Anterior cingulate cortex (tissue), 58 donors: ENCODE measurements around the gene VSTM2L.

Experiments used
- DNase-seq, 58 donors: peaks; one replicate each; lab custom pipeline; 2025; lab: John Stamatoyannopoulos, UW

Gene VSTM2L

DNA sequence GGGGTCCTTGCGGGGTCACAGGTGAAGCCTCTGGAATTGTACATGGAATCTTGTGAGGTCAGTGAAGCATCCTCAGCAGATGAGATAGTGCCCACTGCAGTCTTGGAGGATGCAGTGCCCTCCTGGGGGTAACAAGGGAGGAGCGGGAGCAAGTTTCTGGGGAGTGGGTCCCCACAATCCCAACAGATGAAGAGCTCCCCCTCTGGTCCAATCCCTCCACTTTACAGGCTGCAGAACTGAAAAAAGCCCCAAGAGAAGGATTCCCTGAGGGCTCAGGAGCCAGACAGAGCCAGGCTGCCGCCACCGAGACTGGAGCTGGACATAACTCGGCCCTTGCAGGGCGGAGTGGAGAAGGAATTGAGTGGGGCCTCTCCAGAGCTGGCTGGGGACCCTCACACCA, 77.9 kb downstream of the VSTM2L start:
- DNase-seq, result no peak

DNA sequence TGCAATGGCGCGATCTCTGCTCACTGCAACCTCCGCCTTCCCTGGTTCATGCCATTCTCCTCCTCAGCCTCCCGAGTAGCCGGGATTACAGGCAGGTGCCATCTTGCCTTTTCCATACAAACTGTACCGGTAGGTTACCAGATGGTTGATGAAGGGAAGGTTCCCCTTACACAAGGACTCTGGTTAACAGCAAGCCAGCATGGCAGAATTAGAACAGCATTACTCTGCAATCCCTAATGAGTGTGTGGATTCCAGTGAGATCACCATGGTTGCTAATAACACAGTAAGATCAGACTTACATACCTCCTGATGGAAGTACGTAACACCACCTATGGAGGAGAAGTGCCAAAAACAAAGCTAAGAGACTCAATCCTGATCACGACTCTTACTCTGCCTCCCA, 78.6 kb downstream of the VSTM2L start:
- DNase-seq, result no peak

DNA sequence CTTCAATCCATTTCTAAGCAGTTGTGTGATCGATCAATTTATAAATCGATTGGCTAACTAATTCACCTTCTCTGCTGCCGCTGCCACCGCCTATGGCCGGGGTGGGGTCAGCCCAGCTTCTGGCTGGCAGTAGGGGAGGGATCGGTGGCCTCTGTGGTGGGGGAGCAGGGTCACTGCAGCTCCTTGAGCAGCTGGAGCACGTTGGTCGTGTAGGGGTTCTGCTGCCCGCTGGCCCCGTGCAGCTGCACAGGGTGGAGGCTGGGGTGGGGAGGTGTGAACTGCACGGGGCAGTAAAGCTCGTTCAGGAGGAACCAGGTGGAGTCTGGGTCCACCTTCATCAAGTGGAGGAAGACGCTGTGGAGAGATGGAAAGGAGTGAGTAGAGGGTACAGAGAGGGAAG, 80.4 kb downstream of the VSTM2L start:
- DNase-seq, result no peak

DNA sequence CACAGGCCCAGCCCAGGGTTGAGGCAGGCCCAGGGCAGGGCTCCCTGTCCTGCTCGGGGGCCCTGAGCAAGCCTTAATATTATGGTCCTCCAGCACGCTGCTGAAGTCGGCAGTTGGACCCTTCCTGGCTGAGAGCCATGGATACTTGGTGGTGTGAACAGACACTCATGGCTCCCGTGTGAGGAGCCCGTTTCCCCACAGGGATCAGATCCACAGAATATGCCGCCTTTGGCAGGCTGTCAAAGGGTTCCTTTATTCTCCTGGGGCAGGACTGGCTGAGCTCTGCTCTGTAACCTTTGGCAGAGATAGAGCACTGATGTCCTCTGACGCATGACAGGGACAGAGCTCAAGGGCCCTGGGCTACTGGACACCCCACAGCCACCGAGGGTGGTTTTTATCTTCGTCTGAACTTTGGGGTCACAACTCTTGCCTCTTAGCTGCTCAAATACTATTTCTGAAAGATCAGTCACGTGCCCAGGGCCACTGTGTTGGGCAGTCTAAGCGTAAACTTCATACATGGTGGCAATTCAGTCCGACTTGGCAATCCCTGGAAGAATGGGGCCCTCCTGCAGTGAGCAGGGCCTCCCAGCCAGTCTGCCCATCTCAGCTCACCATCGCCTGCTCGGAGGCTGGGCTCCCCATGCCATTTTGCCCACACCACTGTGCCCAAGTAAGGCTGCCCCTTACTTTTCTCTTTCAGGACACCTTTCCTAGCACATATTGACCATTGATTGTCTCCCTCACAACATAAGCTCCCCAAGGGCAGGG, 81.3 kb downstream of the VSTM2L start:
- DNase-seq, result peak in 22 of 58 donors; percentile 6 to 79 (median 34)

DNA sequence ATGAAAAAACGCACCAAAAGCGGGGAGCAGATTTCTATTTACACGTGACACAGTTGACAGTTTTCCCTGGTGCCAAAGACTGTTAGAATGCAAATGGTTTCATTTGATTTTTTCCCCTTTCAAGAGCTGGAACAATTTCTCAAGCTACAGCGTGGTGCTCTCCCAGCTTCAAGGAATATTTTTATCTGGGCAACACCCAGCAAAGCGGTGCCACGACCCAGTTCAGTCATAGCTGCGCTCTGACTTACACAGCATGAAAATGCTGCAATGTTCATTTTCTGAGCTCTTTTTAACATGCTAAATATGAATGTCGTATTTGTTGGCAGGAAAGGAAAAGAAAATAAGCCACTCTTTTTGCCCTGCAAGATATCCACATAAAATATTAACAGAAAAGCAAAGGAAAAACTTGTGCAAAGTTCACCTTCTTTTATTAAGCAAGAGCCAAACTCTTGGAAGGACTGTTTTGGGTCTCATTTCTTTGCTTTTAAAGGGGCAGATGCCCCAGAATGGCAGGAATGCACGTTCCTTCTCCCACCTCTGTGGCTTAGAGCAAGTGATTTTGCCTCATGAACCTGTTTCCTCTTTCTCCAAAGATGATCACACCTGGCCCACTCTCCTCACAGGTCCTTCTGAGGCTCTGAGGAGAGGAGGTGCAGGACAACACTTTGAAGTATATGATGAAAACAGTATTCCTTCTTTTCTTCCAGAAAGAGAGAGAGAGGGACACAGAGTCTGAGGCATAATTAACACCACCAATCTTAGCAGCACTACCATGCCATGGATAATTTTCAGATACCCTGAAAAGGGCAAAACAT, 83.3 kb downstream of the VSTM2L start:
- peak in 4 of 58 donors; percentile 22 to 48 (median 25) for DNase-seq

DNA sequence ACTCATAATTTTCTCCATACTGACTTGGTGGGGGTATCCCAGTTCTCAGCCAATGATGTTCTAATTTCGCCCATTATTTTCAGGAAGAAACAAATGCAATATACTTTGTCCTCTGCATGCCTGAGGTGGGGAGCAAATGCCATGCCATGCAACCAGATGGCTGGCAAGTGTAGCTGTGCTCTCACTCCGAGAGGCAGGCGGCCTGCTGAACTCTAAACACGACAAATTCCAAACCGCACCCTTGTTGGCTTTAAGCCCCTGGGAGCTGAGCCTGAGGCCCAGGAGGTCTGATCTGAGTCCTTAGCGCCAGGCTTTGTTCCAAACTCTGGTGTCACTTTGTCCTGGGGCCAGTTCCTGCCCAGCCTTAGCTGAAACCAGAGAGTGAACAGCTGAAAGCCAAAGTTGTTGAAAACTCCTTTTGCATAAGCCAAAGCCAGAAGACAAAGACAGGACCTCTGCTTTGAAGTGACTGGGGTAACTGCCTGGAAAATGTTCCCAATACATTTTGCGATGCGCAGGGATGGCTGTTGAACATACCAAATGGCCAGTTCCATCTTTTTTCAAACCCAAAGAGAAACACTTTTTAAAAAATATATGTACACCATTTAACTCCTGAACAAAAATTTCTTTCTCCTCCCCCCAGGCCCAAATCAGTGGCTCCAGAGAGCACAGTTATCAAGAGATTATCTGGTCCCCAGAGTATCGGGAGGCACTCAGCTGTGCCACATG, 84.1 kb downstream of the VSTM2L start:
- DNase-seq, result peak in 24 of 58 donors; percentile 16 to 72 (median 41)

DNA sequence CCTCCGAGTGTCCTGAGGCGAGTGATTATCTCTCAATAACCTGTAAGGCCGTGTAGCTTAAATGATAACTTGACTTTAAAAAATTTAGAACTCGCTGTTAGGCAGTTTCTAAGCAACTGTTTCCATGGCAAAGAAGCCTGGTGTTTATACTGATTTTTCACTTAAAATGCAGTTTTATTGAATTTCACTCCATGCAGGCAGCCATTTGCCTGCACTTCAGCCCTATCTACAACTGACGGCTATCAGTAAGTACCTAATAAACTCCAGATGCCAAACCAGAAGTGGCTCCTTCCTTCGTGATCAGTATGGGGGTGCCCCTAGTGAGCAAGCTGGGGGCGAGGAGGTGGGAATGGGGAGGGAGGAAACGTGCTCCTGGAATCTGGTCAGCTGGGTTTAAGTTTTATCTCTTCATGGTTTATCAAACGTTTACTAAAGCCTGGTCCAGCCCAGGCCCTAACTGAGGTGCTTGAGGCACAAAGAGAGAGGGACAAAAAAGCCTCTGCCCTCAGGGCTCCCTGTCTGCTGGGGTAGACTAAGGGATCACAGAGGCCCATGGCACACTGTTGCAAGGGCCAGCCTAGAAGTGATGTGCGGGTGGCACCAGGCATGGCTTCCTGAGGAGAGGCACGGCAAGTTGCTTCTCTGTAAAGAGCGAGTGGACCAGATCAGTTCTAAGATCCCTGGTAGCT, 84.8 kb downstream of the VSTM2L start:
- DNase-seq, result no peak

DNA sequence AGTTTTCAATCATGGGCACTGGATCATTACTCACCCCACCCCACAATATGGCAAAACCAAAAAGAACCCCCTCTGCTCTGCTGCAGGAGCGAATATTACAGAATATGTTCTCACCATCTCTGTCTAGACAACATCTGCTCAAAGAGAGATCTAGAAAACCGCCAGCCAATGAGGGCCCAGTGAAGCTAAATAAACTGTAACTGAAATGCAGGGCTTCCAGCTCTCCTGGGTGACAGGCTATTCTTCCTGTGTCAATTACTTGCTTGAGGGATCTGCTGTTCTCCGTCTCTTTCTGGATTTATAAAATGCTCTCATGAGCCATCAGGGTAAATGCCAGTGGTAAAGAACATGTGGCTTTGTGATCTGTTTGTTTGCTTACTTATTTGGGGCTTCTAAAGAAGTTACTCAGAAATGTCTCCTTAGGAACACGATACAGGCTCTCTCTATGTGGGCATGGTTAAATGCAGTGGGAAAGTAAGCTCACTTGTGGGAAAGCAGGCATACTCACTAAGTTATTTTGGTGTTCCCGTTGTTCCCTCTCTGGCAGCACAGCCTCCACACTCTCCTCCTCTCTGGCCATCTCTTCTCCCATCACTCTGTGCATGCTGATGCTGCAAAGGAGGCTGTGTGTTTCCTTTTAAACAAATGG, 85.5 kb downstream of the VSTM2L start:
- DNase-seq, result peak in 16 of 58 donors; percentile 13 to 66 (median 30)

DNA sequence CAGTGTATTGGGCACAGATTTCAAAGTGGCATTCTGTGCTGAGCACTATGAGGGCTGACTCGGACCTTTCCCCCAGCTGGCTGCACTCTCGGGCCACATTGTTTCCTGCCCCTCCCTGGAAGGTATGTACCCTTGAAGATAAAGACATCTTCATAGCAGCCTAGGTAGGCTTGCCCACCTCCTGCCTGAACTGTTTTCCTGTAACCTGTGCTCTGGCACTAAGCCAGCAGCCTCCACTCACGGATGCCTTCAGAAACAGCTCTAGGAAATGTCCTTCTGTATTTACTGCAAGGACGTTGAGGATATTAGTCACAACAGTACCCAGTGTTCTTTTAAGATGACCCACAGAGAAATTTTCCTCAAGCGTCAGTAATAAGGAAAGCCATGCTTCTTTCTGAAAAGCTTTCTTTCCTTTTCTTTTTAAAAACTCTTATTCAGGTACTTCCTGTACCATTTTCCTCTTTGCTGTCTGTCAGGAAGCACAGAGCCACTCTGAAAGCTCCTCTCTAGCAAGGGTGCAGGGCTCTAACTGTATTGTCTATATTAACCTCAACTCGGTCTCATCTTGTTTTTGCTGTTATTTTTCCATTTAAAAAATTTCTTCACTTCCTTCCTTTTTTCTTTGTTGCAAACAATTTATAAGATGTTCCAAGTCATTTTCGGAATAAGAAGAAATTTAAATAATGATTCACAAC, 86.8 kb downstream of the VSTM2L start:
- no peak for DNase-seq

DNA sequence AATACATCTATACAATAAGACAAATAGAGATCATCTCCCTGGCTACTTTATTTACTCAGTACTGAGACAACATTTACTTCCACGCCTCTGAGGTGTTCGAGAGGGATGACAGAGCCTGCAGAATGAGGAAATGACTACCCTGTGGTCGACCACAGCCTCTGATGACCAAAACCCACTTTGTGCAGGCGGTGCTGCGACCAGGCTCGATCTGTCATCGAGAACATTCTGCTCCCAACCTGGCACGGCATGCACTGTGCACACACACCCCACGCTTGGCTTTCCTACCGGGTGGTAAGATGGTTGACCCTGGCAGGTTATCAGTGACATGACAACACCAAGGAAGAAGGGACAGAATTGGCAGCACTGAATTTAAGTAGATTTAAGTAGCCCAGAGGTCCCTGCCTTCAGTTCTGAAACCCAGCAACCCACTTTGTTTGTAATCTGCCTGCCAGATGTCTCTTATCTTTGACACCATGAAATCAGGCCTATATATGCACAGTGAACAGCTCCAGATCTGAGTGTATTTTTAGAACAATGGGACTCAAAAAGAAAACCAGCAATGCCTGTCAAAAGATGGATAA, 87.7 kb downstream of the VSTM2L start:
- peak in 2 of 58 donors; percentile 19 to 43 for DNase-seq

DNA sequence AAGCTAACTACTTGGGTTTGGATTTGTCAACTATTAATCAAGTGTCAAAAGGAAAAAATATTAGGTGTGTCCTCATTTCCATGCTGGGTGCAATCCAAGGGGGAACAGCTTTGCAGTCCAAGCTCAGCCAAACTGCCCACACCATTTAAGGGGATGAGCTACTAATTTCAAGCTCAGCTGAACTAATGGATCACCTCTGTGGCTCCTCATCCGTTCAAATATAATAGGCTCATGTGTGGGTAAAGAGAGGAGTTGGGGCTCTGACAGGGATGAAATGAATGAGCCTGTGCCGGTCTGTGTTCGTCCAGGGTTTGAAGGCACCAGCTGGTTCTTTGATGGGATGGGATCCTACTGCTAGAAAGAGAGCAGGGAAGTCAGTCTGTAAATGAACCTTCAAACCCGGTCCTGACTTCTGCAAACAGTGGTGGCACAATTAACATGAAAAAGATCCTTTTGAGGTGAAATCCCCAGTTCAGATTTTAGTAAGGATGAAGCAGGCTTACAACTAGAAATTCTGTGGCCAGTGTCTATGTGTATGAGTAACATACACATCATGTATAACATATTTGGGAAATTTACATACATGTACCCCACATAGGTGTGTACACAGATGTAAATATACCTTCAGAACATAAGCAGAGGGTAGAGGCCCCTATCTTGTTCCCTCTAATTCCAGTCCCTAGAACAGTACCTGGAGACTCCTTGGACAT, 88.4 kb downstream of the VSTM2L start:
- no peak for DNase-seq

DNA sequence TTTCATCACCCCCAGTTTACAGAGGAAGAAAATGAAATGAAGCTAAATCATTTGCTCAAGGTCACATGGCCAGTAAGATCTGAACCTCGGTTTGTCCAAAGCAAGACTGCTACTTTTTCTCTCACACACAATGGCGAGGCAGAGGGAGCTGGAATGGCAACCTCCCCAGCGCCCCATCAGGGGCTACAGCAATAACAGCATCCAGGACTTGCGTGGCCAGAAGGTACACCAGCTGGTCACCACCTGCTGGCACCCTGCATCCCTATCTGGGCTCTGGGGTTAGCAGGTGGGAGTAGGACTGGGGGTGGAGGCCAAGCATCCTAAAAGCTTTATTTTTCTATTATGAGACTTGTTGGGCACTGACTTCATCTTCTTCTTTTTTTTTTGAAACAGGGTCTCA, 89.0 kb downstream of the VSTM2L start:
- DNase-seq, result no peak

DNA sequence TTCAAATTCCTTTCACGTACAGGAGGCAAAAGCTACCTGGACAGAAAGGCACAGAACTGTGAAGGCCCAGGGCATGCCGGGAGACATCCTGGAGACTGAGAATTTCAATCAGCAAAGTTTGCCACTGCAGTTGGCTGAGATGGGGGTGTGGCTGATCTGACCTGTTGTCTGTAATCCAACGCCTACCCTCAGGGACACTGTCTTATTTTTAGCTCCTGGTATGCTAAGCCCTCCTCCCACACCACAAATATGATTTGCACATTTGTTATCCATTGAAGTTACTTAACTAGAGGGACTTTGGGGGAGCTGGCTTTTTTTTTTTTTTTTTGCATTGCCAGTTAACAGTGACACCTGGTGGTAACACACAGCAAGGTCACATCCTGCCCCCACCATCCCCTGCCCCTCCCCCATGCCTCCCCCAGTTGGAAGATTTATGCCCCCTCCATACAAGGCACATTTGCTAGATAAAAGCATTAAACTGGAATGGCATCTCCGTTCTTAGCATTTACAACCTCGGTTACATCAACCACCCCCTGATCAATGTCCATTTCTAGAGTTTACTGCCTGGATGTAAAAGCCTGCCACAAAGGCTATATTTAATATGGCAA, 90.0 kb downstream of the VSTM2L start:
- DNase-seq, result peak in 3 of 58 donors; percentile 3 to 45 (median 37)

DNA sequence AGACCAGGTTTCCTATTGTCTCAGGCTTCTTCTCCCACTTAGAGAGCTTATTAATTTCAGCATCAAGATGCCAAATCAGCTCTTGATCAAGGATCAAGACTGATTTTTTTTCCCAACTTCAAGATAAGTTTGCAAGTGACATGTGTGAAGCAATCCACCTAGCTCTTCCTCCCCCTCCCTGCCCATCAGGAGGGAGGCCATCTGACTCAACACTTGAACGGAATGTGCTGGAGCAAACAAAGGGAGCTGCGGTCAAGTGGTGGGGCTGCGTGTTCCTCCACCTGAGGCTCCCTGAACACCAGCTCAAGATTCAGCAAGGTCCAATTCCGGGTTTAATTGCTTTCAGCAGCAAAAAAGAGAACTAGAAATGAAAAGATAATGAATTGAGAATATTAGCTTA, 91.6 kb downstream of the VSTM2L start:
- no peak for DNase-seq
